ENCODE data around the gene MEI1.
A peak's percentile ranks its signal among the peaks of the same experiment; 100 is the strongest.
"Not testable (repeated sequence)": the region's sequence is repeated elsewhere in the genome, so short reads cannot be mapped to it uniquely, and the experiment has no call there.

MEI1 gene

GRCh38 chr22:41668971-41669911 is 30.1 kb upstream of the MEI1 start:
- DNase-seq (ENCODE audit: low read depth), result no peak
- TF ChIP-seq, protein P1, sequence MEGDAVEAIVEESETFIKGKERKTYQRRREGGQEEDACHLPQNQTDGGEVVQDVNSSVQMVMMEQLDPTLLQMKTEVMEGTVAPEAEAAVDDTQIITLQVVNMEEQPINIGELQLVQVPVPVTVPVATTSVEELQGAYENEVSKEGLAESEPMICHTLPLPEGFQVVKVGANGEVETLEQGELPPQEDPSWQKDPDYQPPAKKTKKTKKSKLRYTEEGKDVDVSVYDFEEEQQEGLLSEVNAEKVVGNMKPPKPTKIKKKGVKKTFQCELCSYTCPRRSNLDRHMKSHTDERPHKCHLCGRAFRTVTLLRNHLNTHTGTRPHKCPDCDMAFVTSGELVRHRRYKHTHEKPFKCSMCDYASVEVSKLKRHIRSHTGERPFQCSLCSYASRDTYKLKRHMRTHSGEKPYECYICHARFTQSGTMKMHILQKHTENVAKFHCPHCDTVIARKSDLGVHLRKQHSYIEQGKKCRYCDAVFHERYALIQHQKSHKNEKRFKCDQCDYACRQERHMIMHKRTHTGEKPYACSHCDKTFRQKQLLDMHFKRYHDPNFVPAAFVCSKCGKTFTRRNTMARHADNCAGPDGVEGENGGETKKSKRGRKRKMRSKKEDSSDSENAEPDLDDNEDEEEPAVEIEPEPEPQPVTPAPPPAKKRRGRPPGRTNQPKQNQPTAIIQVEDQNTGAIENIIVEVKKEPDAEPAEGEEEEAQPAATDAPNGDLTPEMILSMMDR (IDR thresholded peaks at IDR 0.05; ENCODE audit: insufficient read depth, low read depth, low read length, missing control alignments), result no peak
- no peak overlapping the region for H3K4me3 ChIP-seq (ENCODE audit: low read depth, low read length)

DNA sequence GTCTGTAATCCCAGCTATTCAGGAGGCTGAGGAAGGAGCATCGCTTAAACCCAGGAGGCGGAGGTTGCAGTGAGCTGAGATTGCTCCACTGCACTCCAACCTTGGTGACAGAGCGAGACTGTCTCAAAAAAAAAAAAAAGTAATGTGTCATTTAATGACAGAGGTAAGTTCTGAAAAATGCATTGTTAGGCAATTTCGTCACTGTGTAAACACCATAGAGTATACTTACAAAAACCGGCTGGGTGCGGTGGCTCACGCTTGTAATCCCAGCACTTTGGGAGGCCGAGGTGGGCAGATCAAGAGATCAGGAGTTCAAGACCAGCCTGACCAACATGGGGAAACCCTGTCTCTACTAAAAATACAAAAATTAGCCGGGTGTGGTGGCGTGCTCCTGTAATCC is 27.2 kb upstream of the MEI1 start:
- H3K4me3 ChIP-seq (ENCODE audit: low read depth, low read length); DNase-seq (ENCODE audit: low read depth): not testable (repeated sequence)

DNA sequence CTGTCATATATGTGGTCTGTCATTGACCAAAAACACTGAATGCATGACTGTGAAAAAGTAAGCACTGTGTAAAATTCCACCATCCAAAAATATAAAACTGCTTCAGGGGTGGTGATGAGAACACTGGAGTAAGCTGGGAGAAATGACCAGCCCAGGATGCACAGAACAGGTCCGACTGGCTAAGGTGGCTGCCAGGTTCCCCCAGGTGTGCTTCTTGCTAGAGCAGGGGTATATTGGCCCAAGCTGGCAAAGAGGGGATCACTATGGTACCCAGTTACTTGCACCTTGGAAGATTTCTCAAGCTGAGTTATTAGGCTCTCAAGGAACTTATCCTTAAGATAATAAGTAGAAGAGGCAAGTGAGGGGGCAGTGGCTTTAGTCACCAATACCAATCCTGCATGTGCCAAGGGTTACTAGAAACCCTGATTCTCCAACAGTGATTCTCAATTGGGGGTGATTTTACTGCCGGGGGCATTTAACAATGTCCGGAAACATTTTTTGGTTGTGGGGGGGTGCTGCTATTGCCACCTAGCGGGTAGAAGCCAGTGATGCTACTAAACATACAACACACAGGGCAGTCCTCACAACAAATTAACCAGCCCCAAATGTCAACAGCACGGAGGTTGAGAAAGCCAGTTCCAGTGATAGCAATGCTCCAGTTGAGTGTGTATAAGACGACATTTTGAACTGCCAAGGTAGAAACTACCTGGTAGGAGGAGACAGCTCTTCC is 26.4 kb upstream of the MEI1 start:
- TF ChIP-seq, protein P1 (IDR thresholded peaks at IDR 0.05; ENCODE audit: insufficient read depth, low read depth, low read length, missing control alignments), result peak; percentile 74
- DNase-seq (ENCODE audit: low read depth), result peak; percentile 59
- H3K4me3 ChIP-seq (ENCODE audit: low read depth, low read length), result no peak overlapping the region

DNA sequence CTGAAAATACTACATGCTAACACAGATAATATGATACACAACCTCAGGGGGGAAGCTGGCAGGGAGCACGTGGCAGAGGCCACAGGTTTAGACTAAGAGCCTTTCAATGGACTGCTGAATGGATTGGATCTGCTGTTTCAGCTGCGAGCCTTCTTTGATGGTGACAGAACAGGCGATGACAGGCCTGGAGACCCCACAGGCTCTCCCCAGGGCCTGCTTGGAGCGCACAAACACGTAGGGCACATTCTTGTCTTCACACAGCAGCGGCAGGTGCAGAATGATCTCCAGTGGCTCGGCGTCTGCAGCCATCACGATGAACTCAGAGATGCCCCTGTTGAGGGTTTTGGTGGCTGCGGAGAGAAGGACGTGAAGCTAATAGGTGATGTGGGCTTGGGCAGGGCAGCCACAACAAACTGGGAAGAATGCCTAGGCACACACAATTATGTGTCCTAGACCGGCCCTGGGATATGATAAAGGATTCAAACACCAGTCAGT is 24.4 kb upstream of the MEI1 start:
- TF ChIP-seq, protein P1 (IDR thresholded peaks at IDR 0.05; ENCODE audit: insufficient read depth, low read depth, low read length, missing control alignments), result no peak
- H3K4me3 ChIP-seq (ENCODE audit: low read depth, low read length), result no peak overlapping the region
- no peak for DNase-seq (ENCODE audit: low read depth)

DNA sequence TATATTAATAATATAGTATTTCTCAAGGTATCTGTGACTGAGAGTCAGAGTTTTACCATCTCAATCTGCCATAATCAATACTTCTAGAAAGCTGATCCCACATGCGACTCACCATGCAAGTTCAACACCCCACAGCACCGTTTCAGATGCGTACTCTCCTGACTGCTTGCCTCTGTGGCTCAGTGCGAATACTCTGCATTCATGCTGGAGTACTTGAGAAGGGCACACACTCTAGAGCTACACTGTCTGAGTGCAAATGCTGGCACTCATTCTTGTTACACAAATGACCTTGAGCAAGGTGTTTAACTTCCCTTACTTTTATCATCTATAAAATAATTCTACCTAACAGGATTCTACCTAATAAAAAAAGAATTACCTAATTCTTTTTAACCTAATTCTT is 23.2 kb upstream of the MEI1 start:
- H3K4me3 ChIP-seq (ENCODE audit: low read depth, low read length), result no peak overlapping the region
- TF ChIP-seq, protein P1 (IDR thresholded peaks at IDR 0.05; ENCODE audit: insufficient read depth, low read depth, low read length, missing control alignments), result no peak
- no peak for DNase-seq (ENCODE audit: low read depth)

- H3K4me3 ChIP-seq (ENCODE audit: low read depth, low read length), result peak overlapping the region; percentile 68
- TF ChIP-seq, protein P1 (IDR thresholded peaks at IDR 0.05; ENCODE audit: insufficient read depth, low read depth, low read length, missing control alignments), result no peak
- DNase-seq (ENCODE audit: low read depth), result no peak
These were observed 17.7 kb upstream of the MEI1 start for GRCh38 chr22:41681616-41682015.
